GM23338 (cell line): Measurements from ENCODE around the gene AKT2.

Source experiments
- EZH2phosphoT487 ChIP-seq: fragments of 200-600 bp; sonication (generic); IDR thresholded peaks from one replicate; pipeline ENCODE4 v1.8.1; 2018; ENCODE audit warnings: antibody characterized with exemption; ENCODE audit not compliant: unreplicated experiment
- POLR2AphosphoS5 ChIP-seq: IDR thresholded peaks from 2 replicates; pipeline ENCODE4 v1.6.1; 2016; ENCODE audit warnings: antibody characterized with exemption, low read depth
- TF ChIP-seq, protein P1 (sequence below), 2 experiments: fragments of 200-600 bp in 1 of 2; sonication (generic) in 1 of 2; conservative IDR thresholded peaks; 2 replicates each; pipeline versions ENCODE4 v1.5.1 to v1.6.1; 2016 to 2017; ENCODE audit warnings: antibody characterized with exemption in 2 of 2, low read depth in 2 of 2, mild to moderate bottlenecking in 2 of 2, moderate library complexity in 1 of 2

DNA sequence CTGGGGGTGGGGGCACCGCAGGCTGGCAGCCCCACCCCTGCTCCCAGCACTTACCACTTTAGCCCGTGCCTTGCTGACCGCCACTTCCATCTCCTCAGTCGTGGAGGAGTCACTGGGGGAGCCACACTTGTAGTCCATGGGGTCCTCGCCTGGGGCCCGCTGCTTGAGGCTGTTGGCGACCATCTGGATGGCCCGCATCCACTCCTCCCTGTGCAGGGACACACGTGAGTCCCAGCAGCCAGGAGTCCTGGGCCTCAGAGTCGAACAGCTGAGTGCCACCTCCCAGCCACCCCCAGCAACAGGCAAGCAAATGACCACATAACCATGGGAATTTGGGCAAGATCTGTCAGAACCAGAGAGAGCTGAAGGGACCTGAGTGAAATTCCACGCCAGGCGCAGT is 42.7 kb downstream of the AKT2 start:
- TF ChIP-seq EZH2phosphoT487 (no peak), POLR2AphosphoS5 (no peak)
- TF ChIP-seq, protein P1, sequence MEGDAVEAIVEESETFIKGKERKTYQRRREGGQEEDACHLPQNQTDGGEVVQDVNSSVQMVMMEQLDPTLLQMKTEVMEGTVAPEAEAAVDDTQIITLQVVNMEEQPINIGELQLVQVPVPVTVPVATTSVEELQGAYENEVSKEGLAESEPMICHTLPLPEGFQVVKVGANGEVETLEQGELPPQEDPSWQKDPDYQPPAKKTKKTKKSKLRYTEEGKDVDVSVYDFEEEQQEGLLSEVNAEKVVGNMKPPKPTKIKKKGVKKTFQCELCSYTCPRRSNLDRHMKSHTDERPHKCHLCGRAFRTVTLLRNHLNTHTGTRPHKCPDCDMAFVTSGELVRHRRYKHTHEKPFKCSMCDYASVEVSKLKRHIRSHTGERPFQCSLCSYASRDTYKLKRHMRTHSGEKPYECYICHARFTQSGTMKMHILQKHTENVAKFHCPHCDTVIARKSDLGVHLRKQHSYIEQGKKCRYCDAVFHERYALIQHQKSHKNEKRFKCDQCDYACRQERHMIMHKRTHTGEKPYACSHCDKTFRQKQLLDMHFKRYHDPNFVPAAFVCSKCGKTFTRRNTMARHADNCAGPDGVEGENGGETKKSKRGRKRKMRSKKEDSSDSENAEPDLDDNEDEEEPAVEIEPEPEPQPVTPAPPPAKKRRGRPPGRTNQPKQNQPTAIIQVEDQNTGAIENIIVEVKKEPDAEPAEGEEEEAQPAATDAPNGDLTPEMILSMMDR (conservative IDR thresholded peaks at IDR 0.05; ENCODE audit: low read depth in 2 of 2) = no peak
